Mammary epithelial cell (primary cell): ENCODE results near the gene ZNF10.

Experiments
- CTCF ChIP-seq, 2 donors: IDR thresholded peaks in 1 of 2; conservative IDR thresholded peaks in 1 of 2; 2 replicates each; pipeline ENCODE4 v1.5.1; 2011 to 2012; ENCODE audit warnings: inconsistent platforms in 2 of 2, low read length in 2 of 2, mild to moderate bottlenecking in 2 of 2, control low read depth in 1 of 2, low read depth in 1 of 2; ENCODE audit not compliant: insufficient read depth in 1 of 2; ENCODE audit errors: extremely low read depth in 1 of 2
- EZH2 ChIP-seq: IDR thresholded peaks from 2 replicates; pipeline ENCODE4 v1.6.1; 2012; ENCODE audit warnings: low read length, inconsistent platforms, borderline replicate concordance

DNA sequence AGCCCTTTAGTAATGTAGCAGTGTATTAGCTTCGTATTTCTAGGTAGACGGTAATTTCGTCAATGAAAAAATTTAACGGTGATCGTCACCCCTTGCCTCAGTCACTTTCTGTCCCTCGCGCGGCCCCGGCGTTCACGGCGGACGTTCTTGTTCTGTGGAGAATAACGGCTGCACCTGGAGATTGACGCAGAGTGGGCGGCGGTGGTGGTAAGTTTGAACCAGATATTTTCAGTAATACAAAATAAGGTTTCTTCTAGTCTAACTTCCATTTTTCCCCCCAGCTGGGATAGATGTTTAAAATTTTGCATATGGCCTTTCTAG is 341 bp downstream of the ZNF10 start:
- TF ChIP-seq CTCF (conservative IDR thresholded peaks at IDR 0.05 in 1 of 2, IDR thresholded peaks at IDR 0.05 in 1 of 2; ENCODE audit: extremely low read depth in 1 of 2, insufficient read depth in 1 of 2, low read depth in 1 of 2, low read length in 2 of 2) (no peak), EZH2 (no peak)
